Ovary (tissue), 3 donors: ENCODE results near the gene RSRC2.

Source experiments
- CTCF ChIP-seq, 3 donors: fragments of 450-650 bp in 2 of 3; fragments of 200-600 bp in 1 of 3; IDR thresholded peaks; one replicate each; pipeline versions ENCODE4 v1.5.1 to v1.8.0; 2016 to 2022; ENCODE audit warnings: antibody characterized with exemption in 3 of 3, mild to moderate bottlenecking in 1 of 3
- EP300 ChIP-seq: sonication (generic); formaldehyde crosslinking; IDR thresholded peaks from one replicate; pipeline ENCODE4 v1.6.1; 2017; ENCODE audit warnings: antibody characterized with exemption
- donor health status: DM: no; HTN: no; CAD: no.

GRCh38 chr12:122544537-122544936 is 17.8 kb upstream of the RSRC2 start:
- TF ChIP-seq EP300 (no peak), CTCF (IDR thresholded peaks at IDR 0.05) (no peak)
